SU-DHL-6 (cell line): Measurements from ENCODE around the gene DOC2A.

Source experiments
- CTCF ChIP-seq: fragments of 200-600 bp; sonication (generic); IDR thresholded peaks from one replicate; pipeline ENCODE4 v1.5.1; 2017; ENCODE audit warnings: antibody characterized with exemption, mild to moderate bottlenecking, low read length, moderate library complexity; ENCODE audit not compliant: insufficient read depth, poor library complexity, severe bottlenecking
- EZH2phosphoT487 ChIP-seq: fragments of 200-600 bp; sonication (generic), shearing (Covaris generic); conservative IDR thresholded peaks from 2 replicates; pipeline ENCODE4 v1.6.1; 2018; ENCODE audit warnings: mild to moderate bottlenecking, antibody characterized with exemption, low read length, moderate library complexity, mixed read lengths

- TF ChIP-seq CTCF: no peak
- no peak for TF ChIP-seq EZH2phosphoT487
Measured at GRCh38 chr16:30049871-30050270, 39.0 kb upstream of the DOC2A start.
